ENCODE measurements around the gene PLA2G4E. TPM values are rescaled to one million over a fixed set of nuclear protein-coding genes. Genes with fewer than 3 reads are reported as not detected.

PLA2G4E gene
- total RNA-seq, 2 donors from 2014 or later = not detected

GRCh38 chr15:41961001-41961518, 59.8 kb downstream of the PLA2G4E start:
- no peak for DNase-seq (ENCODE audit: low spot score in 2 of 2)
- Mint-ChIP-seq H3K27ac (no peak overlapping the region), H3K9me3 (no peaks in the 10 kb centered on the region), H3K36me3 (peaks cover 0 to 21% of the 10 kb centered on the region in 2 donors)
- no peak for ATAC-seq

GRCh38 chr15:41958002-41958420, 62.8 kb downstream of the PLA2G4E start:
- ATAC-seq (no peak), DNase-seq (ENCODE audit: low spot score in 2 of 2) (no peak)
- Mint-ChIP-seq H3K27ac (peak overlapping the region in 1 of 2 donors; percentile 78), H3K9me3 (no peaks in the 10 kb centered on the region), H3K36me3 (peaks cover 0 to 21% of the 10 kb centered on the region in 2 donors)

GRCh38 chr15:41957021-41957897, 63.6 kb downstream of the PLA2G4E start:
- H3K36me3 Mint-ChIP-seq = peaks cover 2 to 23% of the 10 kb centered on the region in 2 donors
- no peaks in the 10 kb centered on the region for H3K9me3 Mint-ChIP-seq
- H3K27ac Mint-ChIP-seq = peak overlapping the region in 1 of 2 donors; percentile 78
- DNase-seq (ENCODE audit: low spot score in 2 of 2) (no peak), ATAC-seq (peak; percentile 89 to 92)

GRCh38 chr15:41955807-41956525, 64.9 kb downstream of the PLA2G4E start:
- no peak for ATAC-seq
- H3K9me3 Mint-ChIP-seq = no peaks in the 10 kb centered on the region
- H3K27ac Mint-ChIP-seq = no peak overlapping the region
- no peak for DNase-seq (ENCODE audit: low spot score in 2 of 2)
- peaks cover 6 to 15% of the 10 kb centered on the region in 2 donors for H3K36me3 Mint-ChIP-seq

GRCh38 chr15:41955100-41955499, 65.7 kb downstream of the PLA2G4E start:
- Mint-ChIP-seq H3K27ac (no peak overlapping the region), H3K9me3 (no peaks in the 10 kb centered on the region)
- no peak for ATAC-seq

GRCh38 chr15:41954036-41954435, 66.8 kb downstream of the PLA2G4E start:
- H3K36me3 Mint-ChIP-seq = peaks cover 6 to 14% of the 10 kb centered on the region in 2 donors
- H3K9me3 Mint-ChIP-seq = no peaks in the 10 kb centered on the region
- no peak for DNase-seq (ENCODE audit: low spot score in 2 of 2)
- no peak overlapping the region for H3K27ac Mint-ChIP-seq
- no peak for ATAC-seq

More at GRCh38 chr15:41955100-41955499, 65.7 kb downstream of the PLA2G4E start:
- peaks cover 6 to 14% of the 10 kb centered on the region in 2 donors for H3K36me3 Mint-ChIP-seq
- no peak for DNase-seq (ENCODE audit: low spot score in 2 of 2)

DNA sequence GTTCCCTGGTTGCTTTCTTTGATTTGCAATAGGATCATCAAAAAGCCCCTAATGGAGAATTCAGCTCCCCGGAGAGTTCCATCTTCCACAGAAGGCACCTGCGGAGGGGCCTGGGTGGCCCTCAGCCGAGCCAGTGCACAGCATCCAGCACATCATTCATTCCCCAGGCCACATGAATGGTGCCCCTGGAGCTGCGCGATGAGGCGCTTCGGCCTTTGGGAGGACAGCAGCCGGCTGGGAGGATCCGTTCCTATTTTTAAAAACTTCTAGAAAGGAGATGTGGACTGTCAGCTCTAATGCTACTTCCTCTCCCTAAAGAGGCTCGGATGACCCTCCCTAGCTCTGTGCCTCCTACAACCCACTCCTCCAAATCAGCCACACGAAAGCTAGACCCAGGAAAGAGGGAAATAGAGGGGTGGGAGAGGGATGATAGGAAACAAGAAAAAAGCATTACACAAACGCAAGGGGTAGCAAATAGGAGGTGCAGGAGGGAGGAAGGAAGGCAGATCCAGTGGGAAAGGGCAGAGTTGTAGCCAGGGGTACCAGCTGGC, 68.8 kb downstream of the PLA2G4E start:
- no peak for ATAC-seq

GRCh38 chr15:41951571-41951970, 69.3 kb downstream of the PLA2G4E start:
- H3K36me3 Mint-ChIP-seq = peaks cover 6 to 7% of the 10 kb centered on the region in 2 donors
- no peaks in the 10 kb centered on the region for H3K9me3 Mint-ChIP-seq
- H3K27ac Mint-ChIP-seq = no peak overlapping the region
- DNase-seq (ENCODE audit: low spot score in 2 of 2) (no peak), ATAC-seq (no peak)

More for the DNA sequence above, 68.8 kb downstream of the PLA2G4E start:
- Mint-ChIP-seq H3K36me3 (peaks cover 6 to 7% of the 10 kb centered on the region in 2 donors), H3K9me3 (no peaks in the 10 kb centered on the region), H3K27ac (no peak overlapping the region)
- DNase-seq (ENCODE audit: low spot score in 2 of 2) = no peak

DNA sequence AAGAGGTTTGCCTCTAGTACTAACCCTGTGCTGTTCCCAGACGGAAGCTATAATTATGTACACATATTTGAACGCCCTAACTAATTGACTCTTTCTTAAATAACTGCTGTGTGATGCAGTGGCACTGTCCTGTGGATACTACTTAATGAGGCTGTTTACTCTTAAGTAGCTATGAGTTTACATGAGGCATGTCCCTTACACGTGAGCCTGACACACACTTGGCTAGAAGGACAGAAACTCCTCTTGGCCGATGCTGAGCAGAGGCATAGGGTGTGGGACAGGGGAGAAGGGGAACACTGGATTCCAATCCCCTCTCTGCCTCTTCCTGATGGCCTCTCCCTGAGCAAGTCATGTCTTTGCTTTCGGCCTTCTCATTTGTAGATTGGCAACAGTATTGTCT, 70.4 kb downstream of the PLA2G4E start:
- peak overlapping the region in 1 of 2 donors; percentile 60 for H3K27ac Mint-ChIP-seq
- no peak for DNase-seq (ENCODE audit: low spot score in 2 of 2)
- no peak for ATAC-seq
- no peaks in the 10 kb centered on the region for H3K9me3 Mint-ChIP-seq
- peaks cover 6 to 7% of the 10 kb centered on the region in 2 donors for H3K36me3 Mint-ChIP-seq

DNA sequence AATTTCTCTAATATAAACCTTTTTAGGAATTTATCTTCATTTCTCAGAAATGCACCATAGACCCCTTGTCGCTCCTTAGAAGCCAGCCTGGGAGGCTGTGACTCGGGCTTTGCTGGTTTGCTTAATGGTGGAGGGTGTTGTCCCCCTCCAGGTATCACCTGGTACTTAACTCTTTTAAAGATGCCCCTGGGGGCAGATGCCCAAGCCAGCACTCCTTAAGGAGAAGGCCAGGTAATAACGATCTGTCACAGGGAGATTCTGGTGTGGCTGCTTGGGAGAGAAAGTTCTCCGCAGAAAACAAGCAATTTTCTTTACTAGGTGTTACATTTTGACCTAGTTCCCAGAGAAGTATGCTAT, 70.7 kb downstream of the PLA2G4E start:
- Mint-ChIP-seq H3K36me3 (peaks cover 6 to 7% of the 10 kb centered on the region in 2 donors), H3K9me3 (no peaks in the 10 kb centered on the region), H3K27ac (no peak overlapping the region)
- DNase-seq (ENCODE audit: low spot score in 2 of 2) = no peak
- no peak for ATAC-seq

DNA sequence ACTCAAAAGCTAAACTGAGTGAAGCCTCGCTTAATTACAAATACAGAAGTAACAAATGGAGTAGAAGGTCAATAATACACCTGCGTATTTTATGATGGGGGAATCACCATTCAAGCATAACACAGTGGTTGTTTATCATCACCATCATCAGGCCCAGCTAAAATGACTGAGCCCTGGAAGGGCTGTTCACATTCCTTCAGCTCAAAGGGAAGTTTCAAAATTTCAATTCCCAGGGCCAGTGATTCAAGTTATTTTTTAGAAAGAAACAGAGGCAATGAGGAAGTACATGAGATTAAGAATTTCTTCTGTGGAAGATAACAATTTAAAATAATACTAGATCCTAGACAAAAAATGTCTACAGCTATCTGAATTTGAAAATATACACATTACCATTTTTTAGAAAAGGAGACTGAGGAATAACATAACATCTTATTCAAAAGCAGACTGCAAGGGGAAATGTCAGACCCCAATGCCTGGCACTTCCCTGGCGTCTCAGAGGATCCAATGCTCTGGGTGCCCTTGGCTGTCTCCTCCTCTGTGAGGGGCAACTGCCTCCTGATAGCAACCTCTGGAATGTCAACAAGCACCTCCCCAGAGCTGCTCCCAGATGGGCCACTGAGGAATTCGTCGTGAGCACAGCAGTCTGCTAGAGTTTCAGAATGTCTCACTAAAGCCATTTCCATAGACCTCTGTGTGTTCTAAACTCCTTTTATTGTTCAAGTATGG, 71.3 kb downstream of the PLA2G4E start:
- peaks cover 6 to 7% of the 10 kb centered on the region in 2 donors for H3K36me3 Mint-ChIP-seq
- ATAC-seq = no peak
- H3K9me3 Mint-ChIP-seq = no peaks in the 10 kb centered on the region
- no peak overlapping the region for H3K27ac Mint-ChIP-seq
- DNase-seq (ENCODE audit: low spot score in 2 of 2) = no peak

DNA sequence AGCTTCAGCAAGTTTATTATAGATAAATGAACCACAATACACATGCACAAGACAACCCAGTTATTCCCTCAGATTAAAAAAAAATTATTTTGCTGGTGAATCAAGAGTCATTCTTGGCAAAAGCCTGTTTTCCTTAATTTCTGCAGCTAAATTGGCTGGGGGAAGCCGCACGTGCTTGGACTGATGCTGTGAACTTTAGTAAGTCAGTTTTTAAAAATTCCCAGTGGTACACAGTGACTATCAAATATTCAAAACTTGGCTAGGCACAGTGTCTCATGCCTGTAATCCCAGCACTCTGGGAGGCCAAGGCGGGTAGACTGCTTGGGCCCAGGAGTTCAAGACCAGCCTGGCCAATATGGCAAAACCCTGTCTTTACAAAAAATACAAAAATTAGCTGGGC, 72.4 kb downstream of the PLA2G4E start:
- no peak for ATAC-seq
- Mint-ChIP-seq H3K9me3 (no peaks in the 10 kb centered on the region), H3K36me3 (peaks cover 6 to 7% of the 10 kb centered on the region in 2 donors), H3K27ac (no peak overlapping the region)
- DNase-seq (ENCODE audit: low spot score in 2 of 2) = no peak

GRCh38 chr15:41946970-41947369, 73.9 kb downstream of the PLA2G4E start:
- Mint-ChIP-seq H3K27ac (peak overlapping the region in 1 of 2 donors; percentile 88), H3K36me3 (peaks cover under 1 to 11% of the 10 kb centered on the region in 2 donors), H3K9me3 (no peaks in the 10 kb centered on the region)
- ATAC-seq = peak in 1 of 2 donors; percentile 27
- no peak for DNase-seq (ENCODE audit: low spot score in 2 of 2)

DNA sequence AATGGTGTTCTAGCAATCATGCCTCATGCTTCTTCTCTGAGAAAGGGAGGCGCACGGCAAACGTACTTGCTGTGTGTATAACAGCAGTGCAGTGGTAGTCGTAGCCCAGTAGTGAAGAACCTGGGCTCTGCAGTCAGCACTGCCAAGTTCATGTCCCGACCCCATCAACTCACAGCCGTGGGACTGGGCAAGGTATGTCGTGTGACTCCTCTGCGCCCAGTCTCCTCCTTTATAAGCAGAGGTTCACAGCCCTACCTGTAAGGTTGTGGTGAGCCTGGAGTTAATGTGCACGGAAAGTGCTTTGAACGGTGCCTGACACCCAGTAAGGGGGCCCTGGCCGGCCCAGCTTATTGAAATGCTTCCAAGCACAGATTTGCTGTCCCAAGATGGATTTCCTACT, 75.1 kb downstream of the PLA2G4E start:
- no peak for ATAC-seq
- H3K27ac Mint-ChIP-seq = peak overlapping the region in 1 of 2 donors; percentile 19
- peaks cover 2 to 18% of the 10 kb centered on the region in 2 donors for H3K36me3 Mint-ChIP-seq
- no peak for DNase-seq (ENCODE audit: low spot score in 2 of 2)
- H3K9me3 Mint-ChIP-seq = no peaks in the 10 kb centered on the region

DNA sequence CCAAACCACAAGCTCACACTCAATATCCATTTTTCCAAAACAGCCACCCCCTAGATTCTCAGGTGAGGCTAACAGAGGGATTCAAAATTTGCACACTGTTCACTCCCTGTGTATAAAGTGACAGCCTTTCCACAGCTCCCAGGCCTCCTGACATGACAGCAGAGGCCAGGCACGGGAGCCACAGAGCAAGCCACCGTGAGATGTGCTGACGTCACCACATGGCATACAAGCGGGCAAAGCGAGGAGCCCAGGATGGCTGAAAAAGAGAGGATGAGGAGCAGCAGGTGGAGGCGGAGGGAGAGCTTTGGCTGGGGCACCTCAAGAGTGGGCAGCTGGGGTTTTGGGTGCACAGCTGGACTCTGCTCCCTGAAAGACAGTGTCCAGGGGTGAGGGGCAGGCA, 75.6 kb downstream of the PLA2G4E start:
- H3K9me3 Mint-ChIP-seq = no peaks in the 10 kb centered on the region
- H3K27ac Mint-ChIP-seq = peak overlapping the region in 1 of 2 donors; percentile 19
- ATAC-seq (no peak), DNase-seq (ENCODE audit: low spot score in 2 of 2) (no peak)
- H3K36me3 Mint-ChIP-seq = peaks cover 7 to 21% of the 10 kb centered on the region in 2 donors

DNA sequence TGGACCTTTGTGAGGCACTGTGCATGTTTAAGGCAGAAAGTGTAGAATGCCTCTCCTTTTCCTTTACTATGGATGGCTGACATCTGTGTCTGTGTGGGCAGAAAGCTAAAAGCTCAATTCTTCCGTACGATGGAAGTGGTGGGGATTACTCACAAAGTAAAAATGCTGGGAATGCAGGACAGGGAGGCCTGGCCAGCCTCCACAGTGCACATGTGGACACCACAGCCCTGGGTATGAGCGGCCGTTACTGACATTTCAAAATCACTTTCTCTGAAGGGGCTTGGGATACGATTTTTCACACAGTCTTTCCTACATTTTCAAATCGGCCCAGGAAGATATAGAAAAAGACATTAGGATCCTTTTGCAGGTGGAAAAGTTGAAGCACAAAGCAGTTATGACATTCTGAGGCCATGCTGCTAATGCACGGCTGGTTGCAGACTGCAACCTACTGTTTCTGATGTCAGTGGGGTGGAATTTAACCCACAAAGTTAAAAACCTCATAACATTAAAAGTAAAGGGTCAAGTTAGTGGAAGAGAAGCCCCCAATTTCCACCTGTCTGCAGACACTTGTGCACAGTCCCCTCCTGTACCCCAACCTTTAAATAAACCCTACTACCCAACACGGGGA, 76.4 kb downstream of the PLA2G4E start:
- Mint-ChIP-seq H3K36me3 (peaks cover 9 to 24% of the 10 kb centered on the region in 2 donors), H3K9me3 (no peaks in the 10 kb centered on the region), H3K27ac (peak overlapping the region in 1 of 2 donors; percentile 20)
- ATAC-seq (no peak), DNase-seq (ENCODE audit: low spot score in 2 of 2) (no peak)
